K562 (cell line): ENCODE data around the gene VSIG1. TPM values are rescaled to one million over a fixed set of nuclear protein-coding genes. Genes with fewer than 3 reads are reported as not detected.

Experiments
- ATAC-seq: fragments of 200-7000 bp; cut with Tn5 transposase; 3 replicates; pipeline ENCODE4 v1.9.1; 2020; ENCODE audit warnings: moderate library complexity
- BruUV-seq: library from RNA; stranded (reverse); fragments of 400-500 nt; replicated peaks from 2 replicates; lab custom pipeline; 2021; lab: Mats Ljungman, UMichigan
- CTCF ChIA-PET: fragments of 300-600 bp; formaldehyde crosslinking; extraction: SDS; loops from one replicate; lab custom pipeline; 2021; ENCODE audit warnings: low intra/inter-chr PET ratio; lab: Yijun Ruan, JAX
- POLR2A ChIA-PET: fragments of 300-600, 350-650 bp; sonication (Branson Sonifier 250); formaldehyde crosslinking; extraction: SDS; loops from one replicate; lab custom pipeline; 2021; ENCODE audit warnings: antibody characterized with exemption, inconsistent platforms; lab: Yijun Ruan, JAX
- DNase-seq, 4 experiments: peaks; one replicate each; pipeline versions ENCODE4 v3.0.0 to v3.0.0-alpha.2; 2011 to 2018; ENCODE audit warnings: low spot score in 3 of 4, mixed read lengths in 3 of 4; ENCODE audit errors: extremely low read depth in 1 of 4
- FAIRE-seq: peaks from 2 replicates; lab custom pipeline; 2011; peaks lifted over from hg19 to GRCh38; lab: Jason Lieb, UNC
- H2AFZ ChIP-seq: 2 replicates; pipeline ENCODE4 v1.6.0; 2011; ENCODE audit warnings: low read depth, low read length, control low read depth, inconsistent platforms
- H3K27ac ChIP-seq: fragments of 200-600 bp; 3 replicates; pipeline ENCODE4 v1.8.0; 2011; ENCODE audit warnings: low read depth, mild to moderate bottlenecking, control low read depth, inconsistent platforms, low read length, moderate library complexity, mixed read lengths; ENCODE audit errors: extremely low read depth
- H3K27me3 ChIP-seq, 2 experiments: fragments of 300-600 bp in 1 of 2; 2 replicates in 1 of 2; 3 replicates in 1 of 2; pipeline versions ENCODE4 v1.6.0 to v1.8.0; 2011; ENCODE audit warnings: inconsistent platforms in 2 of 2, low read length in 2 of 2, mild to moderate bottlenecking in 1 of 2, mixed read lengths in 1 of 2, moderate library complexity in 1 of 2; ENCODE audit not compliant: control insufficient read depth in 2 of 2, insufficient read depth in 2 of 2
- H3K36me3 ChIP-seq: fragments of 300-600 bp; 3 replicates; pipeline ENCODE4 v1.8.0; 2011; ENCODE audit warnings: mild to moderate bottlenecking, low read length, inconsistent platforms; ENCODE audit not compliant: control insufficient read depth, insufficient read depth
- H3K4me1 ChIP-seq, 2 experiments: fragments of 200-600 bp in 1 of 2; replicated peaks in 1 of 2; 2 replicates in 1 of 2; 3 replicates in 1 of 2; pipeline versions ENCODE4 v1.5.1 to v1.8.0; 2011; ENCODE audit warnings: inconsistent platforms in 2 of 2, low read length in 2 of 2, mild to moderate bottlenecking in 1 of 2, mixed read lengths in 1 of 2, moderate library complexity in 1 of 2; ENCODE audit not compliant: control insufficient read depth in 2 of 2, insufficient read depth in 2 of 2
- H3K4me2 ChIP-seq: 2 replicates; pipeline ENCODE4 v1.6.1; 2011; ENCODE audit warnings: low read length, control low read depth, inconsistent platforms, mixed read lengths; ENCODE audit not compliant: insufficient read depth
- H3K4me3 ChIP-seq: fragments of 200-600 bp; sonication (generic), shearing (Covaris generic); 2 replicates; pipeline ENCODE4 v1.5.1; 2016; ENCODE audit warnings: control low read depth, inconsistent platforms
- H3K79me2 ChIP-seq: fragments of 200-600 bp; 3 replicates; pipeline ENCODE4 v1.8.0; 2011; ENCODE audit warnings: low read length, inconsistent platforms; ENCODE audit not compliant: control insufficient read depth, insufficient read depth
- H3K9ac ChIP-seq, 2 experiments: 2 replicates each; pipeline versions ENCODE4 v1.6.0 to v1.6.1; 2011; ENCODE audit warnings: low read depth in 2 of 2, low read length in 2 of 2, control low read depth in 1 of 2, inconsistent platforms in 1 of 2, mild to moderate bottlenecking in 1 of 2, mixed read lengths in 1 of 2; ENCODE audit not compliant: insufficient read depth in 1 of 2
- H3K9me1 ChIP-seq: one replicate; pipeline ENCODE4 v1.6.0; 2011; ENCODE audit warnings: inconsistent platforms, mild to moderate bottlenecking, low read length, moderate library complexity; ENCODE audit not compliant: control insufficient read depth, insufficient read depth
- H3K9me3 ChIP-seq: replicated peaks from 2 replicates; pipeline ENCODE4 v1.5.1; 2011; ENCODE audit warnings: low read depth, low read length, inconsistent platforms; ENCODE audit not compliant: control insufficient read depth, insufficient read depth
- H4K20me1 ChIP-seq: replicated peaks from 2 replicates; pipeline ENCODE4 v1.6.1; 2011; ENCODE audit warnings: low read length, inconsistent platforms, mixed read lengths; ENCODE audit not compliant: control insufficient read depth, insufficient read depth
- ATF1 ChIP-seq, 2 experiments: fragments of 450-650 bp in 1 of 2; IDR thresholded peaks; 2 replicates each; pipeline ENCODE4 v1.6.1; 2016; ENCODE audit warnings: missing compliant biosample characterization in 1 of 2, missing genetic modification characterization in 1 of 2
- NCOA2 ChIP-seq, 2 experiments: fragments of 450-650 bp; IDR thresholded peaks; 2 replicates each; pipeline ENCODE4 v1.6.1; 2018; ENCODE audit warnings: mild to moderate bottlenecking in 2 of 2, moderate library complexity in 1 of 2; ENCODE audit not compliant: partially characterized antibody in 2 of 2
- NR3C1 ChIP-seq: sonication (generic); formaldehyde crosslinking; IDR thresholded peaks from 2 replicates; pipeline ENCODE4 v1.8.1; 2022; ENCODE audit warnings: missing genetic modification reagents
- PTBP1 ChIP-seq: fragments of 200-400 bp; formaldehyde crosslinking; IDR thresholded peaks from 2 replicates; pipeline ENCODE4 v1.6.1; 2017; ENCODE audit warnings: low read depth, low read length
- RFX1 ChIP-seq: fragments of 450-650 bp; IDR thresholded peaks from 2 replicates; pipeline ENCODE4 v1.6.1; 2016; ENCODE audit warnings: mild to moderate bottlenecking, moderate library complexity
- SAFB2 ChIP-seq: fragments of 200-400 bp; formaldehyde crosslinking; IDR thresholded peaks from 2 replicates; pipeline ENCODE4 v1.6.1; 2018; ENCODE audit warnings: borderline replicate concordance, low read length, low read depth, moderate library complexity; ENCODE audit not compliant: severe bottlenecking
- SIRT6 ChIP-seq: IDR thresholded peaks from one replicate; pipeline ENCODE4 v1.6.1; 2012; ENCODE audit warnings: low read depth, mild to moderate bottlenecking, control low read depth, inconsistent platforms, low read length, moderate library complexity
- SMARCB1 ChIP-seq: IDR thresholded peaks from 2 replicates; pipeline ENCODE4 v1.6.1; 2011; ENCODE audit warnings: improper control_type of control experiment, low read depth; ENCODE audit not compliant: insufficient read length
- TAF9B ChIP-seq: fragments of 450-650 bp; IDR thresholded peaks from 2 replicates; pipeline ENCODE4 v1.6.1; 2018; ENCODE audit warnings: mild to moderate bottlenecking; ENCODE audit not compliant: partially characterized antibody
- WGBS: fragments of 100-300 bp; shearing (Covaris generic); methylation state at CpG from one replicate; pipeline ENCODE4 v1.1.6; 2016; ENCODE audit warnings: low coverage, mixed read lengths; ENCODE audit not compliant: insufficient coverage; ENCODE audit errors: missing lambda C conversion rate; 5-methylcytosine and 5-hydroxymethylcytosine counted together
- in situ Hi-C: fragments of 300-500 bp; cut with MboI; formaldehyde crosslinking; loops from 4 replicates; pipeline ENCODE4 v1.15.0; 2018; ENCODE audit warnings: inconsistent platforms, mixed read lengths
- intact Hi-C: fragments of 100-400 bp; cut with micrococcal nuclease; formaldehyde crosslinking; loops from 2 replicates; pipeline ENCODE4 v1.14.2; 2022
- polyA plus RNA-seq, 8 experiments: library from polyadenylated mRNA; depleted of rRNA in 4 of 8; stranded (reverse) in 5 of 8; unstranded in 3 of 8; fragments of >200 nt; fragmentation: Nextera tagmentation in 2 of 8; fragmentation: Illumina TruSeq in 1 of 8; extraction: Ambion mirVana in 2 of 8; extraction: Trizol in 1 of 8; gene quantifications; 2 replicates each; pipeline versions ENCODE4 v1.2.1 to v1.2.3, GENCODE V29; 2011 to 2014; ENCODE audit warnings: inconsistent platforms in 1 of 8, missing spikeins in 1 of 8
- total RNA-seq, 7 experiments: library from RNA; depleted of rRNA in 6 of 7; stranded (reverse); fragments of >200 nt in 6 of 7; fragmentation: Illumina TruSeq in 2 of 7; extraction: Trizol in 2 of 7; gene quantifications; 2 replicates each; pipeline versions ENCODE4 v1.2.1 to v1.2.3, GENCODE V29; 2011 to 2021; ENCODE audit warnings: low replicate concordance in 1 of 7
- TF ChIP-seq, protein P1 (sequence below), 3 experiments: fragments of 200-800 bp in 1 of 3; fragments of 250-450 bp in 1 of 3; fragments of 450-650 bp in 1 of 3; sonication (Bioruptor Pico) in 1 of 3; sonication (Bioruptor generic) in 1 of 3; formaldehyde crosslinking in 1 of 3; IDR thresholded peaks; 2 replicates each; pipeline versions ENCODE4 v1.6.1 to v1.8.0; 2016 to 2022; ENCODE audit warnings: mild to moderate bottlenecking in 2 of 3, missing genetic modification characterization in 2 of 3, missing compliant biosample characterization in 1 of 3, moderate library complexity in 1 of 3
- TF ChIP-seq, protein P2 (sequence below): sonication (generic); formaldehyde crosslinking; IDR thresholded peaks from 2 replicates; pipeline ENCODE4 v1.8.1; 2022; ENCODE audit warnings: missing genetic modification reagents
- TF ChIP-seq, protein P3 (sequence below): fragments of 450-650 bp; formaldehyde crosslinking; IDR thresholded peaks from 2 replicates; pipeline ENCODE4 v1.4.0; 2020; ENCODE audit warnings: mild to moderate bottlenecking, moderate library complexity
- TF ChIP-seq, protein P4 (sequence below): IDR thresholded peaks from 2 replicates; pipeline ENCODE4 v1.6.1; 2012; ENCODE audit warnings: low read depth, low read length, improper control_type of control experiment, borderline replicate concordance

VSIG1 gene
- total and polyA plus RNA-seq, 9 of the 15 experiments (the other 6 are each of a cell fraction or from before 2014, with no cell fraction given), result not detected

DNA sequence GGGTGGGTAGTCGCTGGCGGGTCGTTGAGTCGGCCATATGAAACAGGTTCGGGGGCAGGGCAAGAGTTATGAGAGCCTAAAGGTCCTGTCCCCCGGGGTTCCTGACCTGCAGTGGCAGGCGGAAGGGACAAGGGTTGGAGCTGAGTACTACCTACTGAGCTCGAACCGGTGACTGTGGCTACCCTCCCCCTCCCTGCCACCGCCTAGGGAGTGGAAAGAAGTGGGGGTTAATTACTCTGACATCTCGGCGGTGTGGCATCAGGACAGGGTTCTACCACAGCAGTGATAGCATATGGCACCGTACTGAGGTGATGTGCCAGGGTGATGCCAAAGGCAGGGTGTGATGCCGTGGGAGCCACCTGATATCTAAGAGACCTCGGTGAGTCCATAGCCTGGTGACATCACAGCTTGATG is 47.0 kb downstream of the VSIG1 start:
- FAIRE-seq (no peak), DNase-seq (peak in 3 of 4 experiments; percentile 31 to 44 (median 38)), ATAC-seq (peak; percentile 62)
- Histone ChIP-seq H2AFZ (peak overlapping the region; percentile 96), H3K4me3 (peak overlapping the region; percentile 72), H3K9me1 (no peaks in the 10 kb centered on the region), H3K9ac (peak overlapping the region; percentile 68 to 87), H4K20me1 (no peaks in the 10 kb centered on the region), H3K27me3 (no peaks in the 10 kb centered on the region), H3K4me1 (peaks cover 0 to 8% of the 10 kb centered on the region in 2 experiments; a peak in 2 of 5 replicates), H3K36me3 (peaks cover 12% of the 10 kb centered on the region; the same call in 2 of the 3 replicates), H3K27ac (peak overlapping the region; percentile 68; the same call in 2 of the 3 replicates), H3K4me2 (peak overlapping the region; percentile 98), H3K79me2 (peaks cover 44% of the 10 kb centered on the region), H3K9me3 (no peaks in the 10 kb centered on the region)
- intact Hi-C loops (no loop called here), in situ Hi-C loops (no loop called here)
- TSS peak; percentile 71 for BruUV-seq
- ChIA-PET POLR2A (interaction anchor here (0.5 to 2.0 kb wide), 8 partner anchors 9 to 1852 kb away, joined by 3 to 11 read pairs (median 4); no protein-coding TSS in a partner anchor), CTCF (no interaction called here)
- 3% methylated on average over 6 of the region's 15 CpGs for WGBS
- TF ChIP-seq SIRT6, result no peak
- TF ChIP-seq, protein P1, sequence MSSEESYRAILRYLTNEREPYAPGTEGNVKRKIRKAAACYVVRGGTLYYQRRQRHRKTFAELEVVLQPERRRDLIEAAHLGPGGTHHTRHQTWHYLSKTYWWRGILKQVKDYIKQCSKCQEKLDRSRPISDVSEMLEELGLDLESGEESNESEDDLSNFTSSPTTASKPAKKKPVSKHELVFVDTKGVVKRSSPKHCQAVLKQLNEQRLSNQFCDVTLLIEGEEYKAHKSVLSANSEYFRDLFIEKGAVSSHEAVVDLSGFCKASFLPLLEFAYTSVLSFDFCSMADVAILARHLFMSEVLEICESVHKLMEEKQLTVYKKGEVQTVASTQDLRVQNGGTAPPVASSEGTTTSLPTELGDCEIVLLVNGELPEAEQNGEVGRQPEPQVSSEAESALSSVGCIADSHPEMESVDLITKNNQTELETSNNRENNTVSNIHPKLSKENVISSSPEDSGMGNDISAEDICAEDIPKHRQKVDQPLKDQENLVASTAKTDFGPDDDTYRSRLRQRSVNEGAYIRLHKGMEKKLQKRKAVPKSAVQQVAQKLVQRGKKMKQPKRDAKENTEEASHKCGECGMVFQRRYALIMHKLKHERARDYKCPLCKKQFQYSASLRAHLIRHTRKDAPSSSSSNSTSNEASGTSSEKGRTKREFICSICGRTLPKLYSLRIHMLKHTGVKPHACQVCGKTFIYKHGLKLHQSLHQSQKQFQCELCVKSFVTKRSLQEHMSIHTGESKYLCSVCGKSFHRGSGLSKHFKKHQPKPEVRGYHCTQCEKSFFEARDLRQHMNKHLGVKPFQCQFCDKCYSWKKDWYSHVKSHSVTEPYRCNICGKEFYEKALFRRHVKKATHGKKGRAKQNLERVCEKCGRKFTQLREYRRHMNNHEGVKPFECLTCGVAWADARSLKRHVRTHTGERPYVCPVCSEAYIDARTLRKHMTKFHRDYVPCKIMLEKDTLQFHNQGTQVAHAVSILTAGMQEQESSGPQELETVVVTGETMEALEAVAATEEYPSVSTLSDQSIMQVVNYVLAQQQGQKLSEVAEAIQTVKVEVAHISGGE (CRISPR knock-in tag; IDR thresholded peaks at IDR 0.05), result peak in 2 of 3 experiments; percentile 1 to 81; a peak in 2 of 6 replicates
- TF ChIP-seq, protein P2, sequence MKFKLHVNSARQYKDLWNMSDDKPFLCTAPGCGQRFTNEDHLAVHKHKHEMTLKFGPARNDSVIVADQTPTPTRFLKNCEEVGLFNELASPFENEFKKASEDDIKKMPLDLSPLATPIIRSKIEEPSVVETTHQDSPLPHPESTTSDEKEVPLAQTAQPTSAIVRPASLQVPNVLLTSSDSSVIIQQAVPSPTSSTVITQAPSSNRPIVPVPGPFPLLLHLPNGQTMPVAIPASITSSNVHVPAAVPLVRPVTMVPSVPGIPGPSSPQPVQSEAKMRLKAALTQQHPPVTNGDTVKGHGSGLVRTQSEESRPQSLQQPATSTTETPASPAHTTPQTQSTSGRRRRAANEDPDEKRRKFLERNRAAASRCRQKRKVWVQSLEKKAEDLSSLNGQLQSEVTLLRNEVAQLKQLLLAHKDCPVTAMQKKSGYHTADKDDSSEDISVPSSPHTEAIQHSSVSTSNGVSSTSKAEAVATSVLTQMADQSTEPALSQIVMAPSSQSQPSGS (CRISPR knock-in tag), result no peak
- TF ChIP-seq, protein P3, sequence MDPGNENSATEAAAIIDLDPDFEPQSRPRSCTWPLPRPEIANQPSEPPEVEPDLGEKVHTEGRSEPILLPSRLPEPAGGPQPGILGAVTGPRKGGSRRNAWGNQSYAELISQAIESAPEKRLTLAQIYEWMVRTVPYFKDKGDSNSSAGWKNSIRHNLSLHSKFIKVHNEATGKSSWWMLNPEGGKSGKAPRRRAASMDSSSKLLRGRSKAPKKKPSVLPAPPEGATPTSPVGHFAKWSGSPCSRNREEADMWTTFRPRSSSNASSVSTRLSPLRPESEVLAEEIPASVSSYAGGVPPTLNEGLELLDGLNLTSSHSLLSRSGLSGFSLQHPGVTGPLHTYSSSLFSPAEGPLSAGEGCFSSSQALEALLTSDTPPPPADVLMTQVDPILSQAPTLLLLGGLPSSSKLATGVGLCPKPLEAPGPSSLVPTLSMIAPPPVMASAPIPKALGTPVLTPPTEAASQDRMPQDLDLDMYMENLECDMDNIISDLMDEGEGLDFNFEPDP, result no peak
- no peak for TF ChIP-seq NR3C1 (CRISPR knock-in tag)
- TF ChIP-seq, protein P4, sequence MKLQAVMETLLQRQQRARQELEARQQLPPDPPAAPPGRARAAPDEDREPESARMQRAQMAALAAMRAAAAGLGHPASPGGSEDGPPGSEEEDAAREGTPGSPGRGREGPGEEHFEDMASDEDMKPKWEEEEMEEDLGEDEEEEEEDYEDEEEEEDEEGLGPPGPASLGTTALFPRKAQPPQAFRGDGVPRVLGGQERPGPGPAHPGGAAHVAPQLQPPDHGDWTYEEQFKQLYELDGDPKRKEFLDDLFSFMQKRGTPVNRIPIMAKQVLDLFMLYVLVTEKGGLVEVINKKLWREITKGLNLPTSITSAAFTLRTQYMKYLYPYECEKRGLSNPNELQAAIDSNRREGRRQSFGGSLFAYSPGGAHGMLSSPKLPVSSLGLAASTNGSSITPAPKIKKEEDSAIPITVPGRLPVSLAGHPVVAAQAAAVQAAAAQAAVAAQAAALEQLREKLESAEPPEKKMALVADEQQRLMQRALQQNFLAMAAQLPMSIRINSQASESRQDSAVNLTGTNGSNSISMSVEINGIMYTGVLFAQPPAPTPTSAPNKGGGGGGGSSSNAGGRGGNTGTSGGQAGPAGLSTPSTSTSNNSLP, result no peak
- TF ChIP-seq TAF9B, result no peak
- TF ChIP-seq SMARCB1, result no peak
- TF ChIP-seq RFX1, result no peak
- no peak for TF ChIP-seq SAFB2
- TF ChIP-seq PTBP1, result no peak
- no peak for TF ChIP-seq ATF1 (CRISPR knock-in tag; IDR thresholded peaks at IDR 0.05)
- peak; percentile 10; the same call in 1 of the 2 replicates for TF ChIP-seq ATF1 (tag; IDR thresholded peaks at IDR 0.05)
- TF ChIP-seq NCOA2 (IDR thresholded peaks at IDR 0.05; ENCODE audit: partially characterized antibody in 2 of 2), result no peak
